ENCODE measurements around the gene SLC9A3.

SLC9A3 gene

DNA sequence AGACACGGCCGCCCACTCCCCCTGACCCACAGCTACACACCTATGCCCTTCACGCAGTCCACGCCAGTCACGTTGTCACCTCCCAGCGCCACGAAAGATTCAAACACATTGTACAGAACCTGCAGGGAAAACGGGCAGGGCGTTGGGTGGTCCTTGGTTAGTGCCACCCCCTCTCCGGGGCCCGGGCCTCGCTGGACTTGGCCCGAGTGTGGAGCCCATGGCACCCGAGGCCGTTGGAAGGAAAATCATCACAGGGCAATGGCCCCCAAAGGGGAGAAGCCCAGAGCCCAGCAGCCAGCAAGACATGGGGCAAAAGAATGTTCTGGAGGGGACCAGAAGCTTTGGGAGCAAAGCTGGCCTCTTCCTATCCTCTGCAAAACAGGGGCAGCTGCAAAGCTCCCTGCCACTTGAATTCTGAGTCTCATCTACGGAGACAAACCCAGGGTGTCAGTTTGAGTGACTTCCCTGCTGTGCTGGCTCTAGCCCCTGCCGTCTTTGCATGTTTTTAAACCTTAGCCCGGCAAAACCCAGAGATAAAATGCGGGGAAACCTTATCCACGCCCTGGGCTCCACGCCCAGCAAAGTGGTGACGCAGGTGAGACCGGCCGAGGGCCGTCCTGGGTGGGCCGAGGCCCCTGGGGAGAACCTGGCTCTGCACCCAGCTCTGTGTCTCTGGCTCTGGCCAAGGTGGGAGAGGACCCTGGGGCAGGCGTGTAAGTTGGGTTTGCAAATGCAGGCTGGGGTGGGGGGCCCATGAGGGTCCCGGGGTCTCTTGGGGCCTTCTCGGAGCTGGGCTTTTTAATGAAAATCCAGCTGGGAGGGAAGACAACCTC lies 38.9 kb downstream of the SLC9A3 start:
- Histone ChIP-seq H3K27me3 (ENCODE audit: insufficient read depth, poor library complexity, severe bottlenecking) (peaks cover 31% of the 10 kb centered on the region), H3K9me3 (ENCODE audit: severe bottlenecking) (no peaks in the 10 kb centered on the region), H3K4me1 (ENCODE audit: insufficient read depth, poor library complexity, severe bottlenecking) (no peaks in the 10 kb centered on the region), H3K4me3 (ENCODE audit: severe bottlenecking) (no peak overlapping the region), H3K36me3 (ENCODE audit: low read depth) (no peaks in the 10 kb centered on the region), H3K27ac (ENCODE audit: poor library complexity, severe bottlenecking) (no peak overlapping the region)
- ATAC-seq (ENCODE audit: low read depth) (no peak), DNase-seq (ENCODE audit: low spot score) (no peak)
- TF ChIP-seq, protein P1, sequence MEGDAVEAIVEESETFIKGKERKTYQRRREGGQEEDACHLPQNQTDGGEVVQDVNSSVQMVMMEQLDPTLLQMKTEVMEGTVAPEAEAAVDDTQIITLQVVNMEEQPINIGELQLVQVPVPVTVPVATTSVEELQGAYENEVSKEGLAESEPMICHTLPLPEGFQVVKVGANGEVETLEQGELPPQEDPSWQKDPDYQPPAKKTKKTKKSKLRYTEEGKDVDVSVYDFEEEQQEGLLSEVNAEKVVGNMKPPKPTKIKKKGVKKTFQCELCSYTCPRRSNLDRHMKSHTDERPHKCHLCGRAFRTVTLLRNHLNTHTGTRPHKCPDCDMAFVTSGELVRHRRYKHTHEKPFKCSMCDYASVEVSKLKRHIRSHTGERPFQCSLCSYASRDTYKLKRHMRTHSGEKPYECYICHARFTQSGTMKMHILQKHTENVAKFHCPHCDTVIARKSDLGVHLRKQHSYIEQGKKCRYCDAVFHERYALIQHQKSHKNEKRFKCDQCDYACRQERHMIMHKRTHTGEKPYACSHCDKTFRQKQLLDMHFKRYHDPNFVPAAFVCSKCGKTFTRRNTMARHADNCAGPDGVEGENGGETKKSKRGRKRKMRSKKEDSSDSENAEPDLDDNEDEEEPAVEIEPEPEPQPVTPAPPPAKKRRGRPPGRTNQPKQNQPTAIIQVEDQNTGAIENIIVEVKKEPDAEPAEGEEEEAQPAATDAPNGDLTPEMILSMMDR (IDR thresholded peaks at IDR 0.05; ENCODE audit: poor library complexity, severe bottlenecking): no peak

DNA sequence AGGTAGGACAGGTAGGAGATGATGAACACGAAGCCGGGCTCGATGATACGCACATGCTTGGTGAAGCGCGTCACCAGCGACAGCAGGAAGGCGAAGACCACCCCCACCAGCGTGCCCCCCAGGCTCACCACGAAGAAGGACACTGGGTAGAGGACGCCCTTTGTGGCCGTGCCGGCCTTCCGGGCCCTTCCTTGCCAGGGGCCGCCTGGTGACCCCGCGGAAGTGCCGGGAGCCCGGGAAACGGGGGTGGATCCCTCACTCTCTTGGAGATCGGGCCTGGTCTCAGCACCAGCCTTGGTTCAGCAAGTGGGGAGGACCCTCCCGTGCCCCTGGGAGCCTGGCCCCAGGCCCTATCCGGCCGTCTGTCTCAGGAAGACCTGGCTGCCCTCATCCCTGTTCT lies 39.7 kb downstream of the SLC9A3 start:
- DNase-seq (ENCODE audit: low spot score) (no peak), ATAC-seq (ENCODE audit: low read depth) (no peak)
- Histone ChIP-seq H3K4me3 (ENCODE audit: severe bottlenecking) (no peak overlapping the region), H3K36me3 (ENCODE audit: low read depth) (no peaks in the 10 kb centered on the region), H3K27me3 (ENCODE audit: insufficient read depth, poor library complexity, severe bottlenecking) (peaks cover 34% of the 10 kb centered on the region), H3K4me1 (ENCODE audit: insufficient read depth, poor library complexity, severe bottlenecking) (no peaks in the 10 kb centered on the region), H3K9me3 (ENCODE audit: severe bottlenecking) (no peaks in the 10 kb centered on the region), H3K27ac (ENCODE audit: poor library complexity, severe bottlenecking) (no peak overlapping the region)
- TF ChIP-seq, protein P1 (IDR thresholded peaks at IDR 0.05; ENCODE audit: poor library complexity, severe bottlenecking): no peak

DNA sequence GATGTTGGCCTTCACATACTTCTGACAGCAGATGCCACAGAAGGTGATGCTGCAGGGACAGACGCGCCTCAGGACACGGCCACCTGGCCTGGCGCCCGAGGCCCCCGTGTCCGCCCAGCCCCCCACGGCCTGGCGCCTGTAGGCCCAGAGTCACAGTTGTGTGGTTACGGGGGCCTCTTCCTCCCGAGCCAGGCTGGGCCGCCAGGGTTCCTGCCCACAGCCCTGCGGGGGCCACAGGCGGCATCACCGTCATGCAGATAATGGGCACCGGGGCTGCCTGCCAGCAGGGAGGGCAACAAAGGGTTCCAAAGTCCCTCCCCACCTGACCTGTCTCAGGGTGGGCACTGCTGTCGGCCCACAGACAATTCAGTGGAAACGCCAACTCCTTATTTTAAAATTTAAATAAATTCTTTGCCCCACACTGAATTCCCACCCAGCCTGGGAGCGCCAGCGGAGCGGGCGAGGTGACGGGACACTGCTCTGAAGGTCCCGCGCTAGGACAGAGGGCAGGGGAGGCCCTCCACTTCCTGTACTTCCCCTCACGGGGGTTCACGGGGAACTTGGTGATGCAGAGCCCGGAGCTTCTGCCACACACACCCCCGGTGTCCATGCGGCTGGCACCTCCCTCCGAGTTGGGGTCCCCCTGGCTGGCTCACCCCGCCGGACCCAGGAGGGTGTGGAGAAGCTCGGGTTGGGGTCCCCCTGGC lies 40.7 kb downstream of the SLC9A3 start:
- TF ChIP-seq, protein P1 (IDR thresholded peaks at IDR 0.05; ENCODE audit: poor library complexity, severe bottlenecking): no peak
- H3K27me3 ChIP-seq (ENCODE audit: insufficient read depth, poor library complexity, severe bottlenecking): peaks cover 30% of the 10 kb centered on the region
- ATAC-seq (ENCODE audit: low read depth) (no peak), DNase-seq (ENCODE audit: low spot score) (no peak)
- H3K36me3 ChIP-seq (ENCODE audit: low read depth): no peaks in the 10 kb centered on the region
- no peaks in the 10 kb centered on the region for H3K9me3 ChIP-seq (ENCODE audit: severe bottlenecking)
- no peak overlapping the region for H3K27ac ChIP-seq (ENCODE audit: poor library complexity, severe bottlenecking)
- H3K4me1 ChIP-seq (ENCODE audit: insufficient read depth, poor library complexity, severe bottlenecking): no peaks in the 10 kb centered on the region
- no peak overlapping the region for H3K4me3 ChIP-seq (ENCODE audit: severe bottlenecking)

DNA sequence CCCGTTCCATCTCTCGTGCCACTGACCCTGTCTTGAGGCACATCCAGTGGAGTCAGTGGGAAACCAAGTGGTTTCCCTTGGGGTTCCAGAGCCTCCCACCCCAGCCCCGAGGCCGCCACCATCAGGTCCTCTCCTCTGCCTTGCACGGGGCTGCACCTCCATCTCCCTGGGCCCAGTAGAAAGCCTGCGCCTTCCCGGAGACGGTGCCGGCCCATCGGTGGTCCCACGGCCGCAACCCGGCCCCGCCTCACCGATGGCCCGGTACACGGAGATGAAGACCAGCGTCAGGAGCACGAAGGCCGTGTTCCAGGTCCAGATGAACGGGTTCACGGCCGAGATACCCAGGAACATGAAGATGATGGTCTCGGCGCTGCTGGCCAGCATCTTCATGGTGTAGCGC lies 41.2 kb downstream of the SLC9A3 start:
- Histone ChIP-seq H3K4me3 (ENCODE audit: severe bottlenecking) (no peak overlapping the region), H3K9me3 (ENCODE audit: severe bottlenecking) (no peaks in the 10 kb centered on the region), H3K36me3 (ENCODE audit: low read depth) (no peaks in the 10 kb centered on the region), H3K27me3 (ENCODE audit: insufficient read depth, poor library complexity, severe bottlenecking) (peaks cover 30% of the 10 kb centered on the region), H3K4me1 (ENCODE audit: insufficient read depth, poor library complexity, severe bottlenecking) (no peaks in the 10 kb centered on the region), H3K27ac (ENCODE audit: poor library complexity, severe bottlenecking) (no peak overlapping the region)
- TF ChIP-seq, protein P1 (IDR thresholded peaks at IDR 0.05; ENCODE audit: poor library complexity, severe bottlenecking): no peak
- DNase-seq (ENCODE audit: low spot score) (no peak), ATAC-seq (ENCODE audit: low read depth) (no peak)
